ENCODE data around the gene TMEM178B. TPM values are rescaled to one million over a fixed set of nuclear protein-coding genes. Genes with fewer than 3 reads are reported as not detected.

Gene TMEM178B
- total RNA-seq, 2 donors from 2014 or later, result 1.7 to 2.1 TPM

DNA sequence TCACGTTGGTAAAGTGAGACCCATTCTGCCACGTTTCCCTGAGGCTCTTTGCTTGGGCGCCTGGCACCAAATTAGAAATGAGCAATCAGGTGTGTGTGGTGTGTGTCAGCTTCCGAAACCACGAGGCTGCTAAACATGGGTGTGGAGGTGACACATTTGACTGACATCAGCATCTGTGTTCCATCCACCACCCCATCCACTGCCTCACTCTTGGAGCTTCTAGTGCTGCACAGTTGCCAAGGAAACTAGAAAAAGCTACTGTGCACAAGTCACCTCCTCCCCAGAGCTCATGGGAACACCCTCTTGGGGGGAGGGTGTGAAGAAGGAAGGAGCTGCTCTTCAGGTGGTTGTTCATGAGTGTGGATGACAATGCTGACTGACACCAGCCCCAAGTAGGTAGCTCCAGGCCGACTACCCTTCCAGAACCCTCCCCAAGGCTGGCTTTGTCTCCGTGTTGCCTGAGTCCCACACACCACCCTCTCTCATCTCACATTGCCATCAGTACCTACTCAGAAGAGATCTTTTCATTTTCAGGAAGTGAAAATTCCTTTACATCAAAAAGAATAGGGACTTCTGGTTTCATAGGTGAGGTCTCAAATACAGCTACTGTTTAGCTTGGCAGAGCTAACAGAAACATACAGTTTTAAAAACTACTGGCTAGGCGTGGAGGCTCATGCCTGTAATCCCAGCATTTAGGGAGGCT lies 152.2 kb downstream of the TMEM178B start:
- Mint-ChIP-seq H3K27me3 (peaks cover 6% of the 10 kb centered on the region), H3K27ac (no peak overlapping the region), H3K9me3 (no peaks in the 10 kb centered on the region), H3K36me3 (ENCODE audit: low read depth) (no peaks in the 10 kb centered on the region), H3K4me1 (no peaks in the 10 kb centered on the region), H3K4me3 (no peak overlapping the region)
- ATAC-seq (replicated peaks), result peak; percentile 23

DNA sequence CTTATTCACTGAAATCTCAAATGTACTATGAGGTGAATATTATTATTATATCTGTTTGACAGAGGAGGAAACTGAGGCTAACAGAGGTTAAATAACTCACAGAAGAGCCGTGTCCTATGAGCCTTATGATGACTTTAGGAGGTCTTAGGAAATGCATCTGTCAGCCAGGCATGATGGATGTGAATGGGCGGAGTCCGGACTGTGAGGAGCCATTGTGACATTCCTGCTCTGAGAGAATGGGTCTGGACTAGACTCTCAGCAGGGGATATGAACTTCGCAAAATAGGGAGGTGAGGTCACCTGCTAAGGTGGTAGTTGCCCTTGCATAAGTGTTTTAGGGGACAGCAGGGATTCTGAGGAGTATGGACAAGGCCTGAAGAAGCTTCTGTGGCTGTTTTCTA lies 153.6 kb downstream of the TMEM178B start:
- H3K4me1 Mint-ChIP-seq, result no peaks in the 10 kb centered on the region
- ATAC-seq (replicated peaks), result no peak
- no peaks in the 10 kb centered on the region for H3K9me3 Mint-ChIP-seq
- no peaks in the 10 kb centered on the region for H3K36me3 Mint-ChIP-seq (ENCODE audit: low read depth)
- H3K4me3 Mint-ChIP-seq, result no peak overlapping the region
- peaks cover 6% of the 10 kb centered on the region for H3K27me3 Mint-ChIP-seq
- H3K27ac Mint-ChIP-seq, result no peak overlapping the region

DNA sequence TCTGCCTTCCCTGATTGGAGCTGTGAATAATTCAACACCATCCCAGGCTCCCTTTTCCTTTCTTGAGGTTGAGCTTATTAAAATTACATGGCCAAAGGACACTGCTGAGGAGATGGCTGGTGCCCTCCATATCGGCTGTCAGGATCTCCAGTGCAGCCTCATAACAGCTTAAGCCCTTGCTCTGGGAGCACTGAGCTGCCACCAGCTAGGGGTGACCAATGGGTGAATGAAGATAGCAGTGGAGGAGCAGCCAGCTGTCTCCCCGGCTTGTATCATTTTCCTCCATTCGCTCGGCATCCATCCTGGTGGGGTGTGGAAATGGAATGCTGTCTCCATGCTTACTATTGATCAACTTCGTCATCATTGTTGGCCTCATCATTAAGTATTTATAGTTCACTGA lies 154.6 kb downstream of the TMEM178B start:
- no peak overlapping the region for H3K4me3 Mint-ChIP-seq
- H3K4me1 Mint-ChIP-seq, result no peaks in the 10 kb centered on the region
- H3K36me3 Mint-ChIP-seq (ENCODE audit: low read depth), result no peaks in the 10 kb centered on the region
- no peaks in the 10 kb centered on the region for H3K9me3 Mint-ChIP-seq
- ATAC-seq (replicated peaks), result no peak
- H3K27me3 Mint-ChIP-seq, result peaks cover 6% of the 10 kb centered on the region
- H3K27ac Mint-ChIP-seq, result no peak overlapping the region

DNA sequence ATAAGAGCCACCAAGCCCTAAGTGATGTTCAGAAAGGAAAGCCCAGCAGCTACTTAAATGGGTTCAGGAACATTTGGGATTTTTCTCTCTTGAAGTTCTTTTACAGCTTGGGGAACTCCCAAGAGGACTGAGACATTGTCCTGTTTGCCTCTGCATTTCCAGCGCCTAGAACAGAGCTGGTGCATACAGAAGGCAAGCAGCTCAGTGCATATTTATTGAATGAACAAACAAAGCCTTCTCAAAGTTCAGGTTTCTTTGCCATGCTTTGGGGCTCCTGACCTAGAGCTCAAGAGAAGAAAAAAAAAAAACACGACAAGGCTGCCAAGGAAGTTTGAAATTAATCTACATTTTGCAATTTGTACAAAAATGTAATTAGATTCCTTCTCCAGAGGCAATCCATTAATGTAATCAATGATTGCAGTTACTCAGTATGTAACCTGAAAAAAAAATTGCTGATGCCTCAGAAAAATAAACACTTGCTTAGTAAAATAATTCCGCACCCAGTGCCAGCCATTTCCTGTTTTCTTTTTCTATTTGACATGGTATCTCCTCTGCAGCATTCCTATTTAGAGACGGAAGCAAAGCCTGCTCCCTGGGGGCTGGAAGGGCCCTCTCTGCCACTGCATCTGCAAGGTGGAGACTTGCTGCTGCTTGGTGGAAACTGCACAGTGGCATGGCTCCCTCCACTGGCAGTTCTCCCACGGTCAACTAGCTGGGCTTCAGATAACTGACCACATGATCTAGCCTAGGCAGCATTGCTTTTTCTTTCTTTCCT lies 157.3 kb downstream of the TMEM178B start:
- ATAC-seq (replicated peaks), result no peak
- Mint-ChIP-seq H3K4me3 (no peak overlapping the region), H3K27me3 (peaks cover 6% of the 10 kb centered on the region), H3K9me3 (no peaks in the 10 kb centered on the region), H3K27ac (no peak overlapping the region), H3K36me3 (ENCODE audit: low read depth) (no peaks in the 10 kb centered on the region), H3K4me1 (no peaks in the 10 kb centered on the region)

DNA sequence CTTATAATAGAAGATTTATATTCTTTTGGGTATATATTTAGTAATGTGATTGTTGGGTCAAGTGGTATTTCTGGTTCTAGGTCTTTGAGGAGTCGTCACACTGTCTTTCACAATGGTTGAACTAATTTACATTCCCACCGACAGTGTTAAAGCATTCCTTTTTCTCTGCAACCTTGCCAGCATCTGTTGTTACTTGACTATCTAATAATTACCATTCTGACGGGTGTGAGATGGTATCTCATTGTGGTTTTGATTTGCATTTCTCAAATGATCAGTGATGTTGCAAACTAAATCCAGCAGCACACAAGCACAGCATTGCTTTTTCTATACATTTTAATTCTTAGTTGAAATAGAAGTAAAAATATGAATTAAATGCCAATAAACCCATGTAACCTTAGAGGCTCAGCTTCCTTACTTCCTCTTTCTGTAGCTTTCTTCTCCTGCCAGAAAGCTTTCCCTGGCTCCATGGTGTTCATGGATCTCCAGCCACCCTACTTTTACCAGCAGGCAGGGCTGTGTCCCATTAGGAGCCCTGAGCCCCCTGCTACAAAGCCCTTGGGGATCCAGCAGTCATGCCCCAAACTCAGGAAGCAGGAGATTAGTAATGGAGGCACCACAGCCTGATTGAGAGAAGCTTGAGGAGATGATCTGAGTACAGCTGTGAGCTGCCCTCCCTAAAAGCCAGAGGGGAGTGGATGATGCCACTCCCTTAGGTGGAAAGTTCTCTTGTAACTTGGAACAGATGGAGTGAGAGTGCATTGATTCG lies 158.6 kb downstream of the TMEM178B start:
- no peaks in the 10 kb centered on the region for H3K9me3 Mint-ChIP-seq
- no peak for ATAC-seq (replicated peaks)
- H3K27me3 Mint-ChIP-seq, result peaks cover 6% of the 10 kb centered on the region
- H3K36me3 Mint-ChIP-seq (ENCODE audit: low read depth), result no peaks in the 10 kb centered on the region
- no peak overlapping the region for H3K4me3 Mint-ChIP-seq
- no peaks in the 10 kb centered on the region for H3K4me1 Mint-ChIP-seq
- no peak overlapping the region for H3K27ac Mint-ChIP-seq

GRCh38 chr7:141234335-141235105 lies 160.7 kb downstream of the TMEM178B start:
- no peak overlapping the region for H3K27ac Mint-ChIP-seq
- H3K27me3 Mint-ChIP-seq, result peaks cover 6% of the 10 kb centered on the region
- H3K36me3 Mint-ChIP-seq (ENCODE audit: low read depth), result no peaks in the 10 kb centered on the region
- no peaks in the 10 kb centered on the region for H3K9me3 Mint-ChIP-seq
- no peak for ATAC-seq (replicated peaks)
- no peak overlapping the region for H3K4me3 Mint-ChIP-seq
- H3K4me1 Mint-ChIP-seq, result no peaks in the 10 kb centered on the region

GRCh38 chr7:141235656-141236055 lies 161.8 kb downstream of the TMEM178B start:
- Mint-ChIP-seq H3K27ac (no peak overlapping the region), H3K27me3 (peaks cover 6% of the 10 kb centered on the region), H3K9me3 (no peaks in the 10 kb centered on the region), H3K4me1 (no peaks in the 10 kb centered on the region), H3K4me3 (no peak overlapping the region), H3K36me3 (ENCODE audit: low read depth) (no peaks in the 10 kb centered on the region)
- no peak for ATAC-seq (replicated peaks)

- no peaks in the 10 kb centered on the region for H3K27me3 Mint-ChIP-seq
- H3K4me1 Mint-ChIP-seq, result no peaks in the 10 kb centered on the region
- no peak for ATAC-seq (replicated peaks)
- no peak overlapping the region for H3K27ac Mint-ChIP-seq
- no peaks in the 10 kb centered on the region for H3K36me3 Mint-ChIP-seq (ENCODE audit: low read depth)
- no peaks in the 10 kb centered on the region for H3K9me3 Mint-ChIP-seq
- H3K4me3 Mint-ChIP-seq, result no peak overlapping the region
These were observed 164.9 kb downstream of the TMEM178B start for GRCh38 chr7:141238596-141239243.

- no peak for ATAC-seq (replicated peaks)
- no peaks in the 10 kb centered on the region for H3K27me3 Mint-ChIP-seq
- no peak overlapping the region for H3K27ac Mint-ChIP-seq
- H3K36me3 Mint-ChIP-seq (ENCODE audit: low read depth), result no peaks in the 10 kb centered on the region
- no peaks in the 10 kb centered on the region for H3K4me1 Mint-ChIP-seq
- H3K9me3 Mint-ChIP-seq, result no peaks in the 10 kb centered on the region
- no peak overlapping the region for H3K4me3 Mint-ChIP-seq
These were observed 165.8 kb downstream of the TMEM178B start for GRCh38 chr7:141239661-141240060.

GRCh38 chr7:141242568-141242967 lies 168.7 kb downstream of the TMEM178B start:
- H3K27me3 Mint-ChIP-seq, result peaks cover 4% of the 10 kb centered on the region
- H3K27ac Mint-ChIP-seq, result no peak overlapping the region
- no peak for ATAC-seq (replicated peaks)
- H3K36me3 Mint-ChIP-seq (ENCODE audit: low read depth), result no peaks in the 10 kb centered on the region
- H3K4me3 Mint-ChIP-seq, result no peak overlapping the region
- no peaks in the 10 kb centered on the region for H3K9me3 Mint-ChIP-seq
- no peaks in the 10 kb centered on the region for H3K4me1 Mint-ChIP-seq

DNA sequence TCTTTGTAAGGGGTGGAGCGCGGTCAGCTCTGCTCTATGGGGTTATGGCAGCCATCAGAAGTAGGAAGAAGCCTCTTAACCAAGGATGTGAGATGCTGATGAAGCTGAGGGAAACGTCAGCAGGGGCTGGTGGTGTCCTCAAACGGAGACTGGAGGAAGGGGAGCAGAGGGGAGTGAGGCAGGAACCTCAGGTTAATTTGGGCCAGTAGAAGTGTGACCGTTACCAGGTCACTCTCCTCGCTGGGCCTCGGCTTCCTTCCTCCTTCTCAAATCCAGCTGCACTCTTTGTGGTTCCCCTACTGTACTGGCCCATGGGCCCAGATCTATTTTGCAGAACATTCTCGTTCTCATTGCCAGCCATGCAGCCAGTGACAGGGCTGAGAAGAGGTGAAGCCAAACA lies 169.5 kb downstream of the TMEM178B start:
- no peak for ATAC-seq (replicated peaks)
- H3K4me1 Mint-ChIP-seq, result no peaks in the 10 kb centered on the region
- H3K27ac Mint-ChIP-seq, result no peak overlapping the region
- no peaks in the 10 kb centered on the region for H3K36me3 Mint-ChIP-seq (ENCODE audit: low read depth)
- no peak overlapping the region for H3K4me3 Mint-ChIP-seq
- peaks cover 4% of the 10 kb centered on the region for H3K27me3 Mint-ChIP-seq
- H3K9me3 Mint-ChIP-seq, result no peaks in the 10 kb centered on the region

- H3K4me3 Mint-ChIP-seq, result no peak overlapping the region
- H3K36me3 Mint-ChIP-seq (ENCODE audit: low read depth), result no peaks in the 10 kb centered on the region
- H3K27me3 Mint-ChIP-seq, result peaks cover 4% of the 10 kb centered on the region
- H3K27ac Mint-ChIP-seq, result no peak overlapping the region
- H3K9me3 Mint-ChIP-seq, result no peaks in the 10 kb centered on the region
- no peaks in the 10 kb centered on the region for H3K4me1 Mint-ChIP-seq
- no peak for ATAC-seq (replicated peaks)
These were observed 170.6 kb downstream of the TMEM178B start for GRCh38 chr7:141244435-141244834.

DNA sequence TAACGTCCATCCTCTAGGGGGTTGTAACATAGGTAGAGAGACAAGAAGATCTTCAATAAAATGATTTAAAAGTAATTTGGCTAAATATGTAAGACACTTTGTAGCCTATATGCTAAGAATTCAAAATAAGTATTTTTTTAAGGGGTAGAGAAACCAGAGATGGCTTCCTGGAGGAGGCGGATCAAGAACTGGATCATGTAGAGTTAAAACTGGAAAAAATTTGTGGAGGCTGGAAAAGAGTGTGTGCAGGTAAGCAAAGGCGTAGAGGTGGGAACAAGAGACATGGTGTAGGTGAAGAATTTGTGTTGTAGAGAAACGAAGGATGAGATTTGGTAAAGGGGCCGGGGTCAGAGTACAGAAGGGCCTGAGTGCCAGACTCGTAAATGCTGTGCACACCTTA lies 172.6 kb downstream of the TMEM178B start:
- Mint-ChIP-seq H3K4me1 (no peaks in the 10 kb centered on the region), H3K27me3 (peaks cover 11% of the 10 kb centered on the region), H3K4me3 (no peak overlapping the region), H3K36me3 (ENCODE audit: low read depth) (no peaks in the 10 kb centered on the region), H3K9me3 (no peaks in the 10 kb centered on the region), H3K27ac (no peak overlapping the region)
- no peak for ATAC-seq (replicated peaks)

DNA sequence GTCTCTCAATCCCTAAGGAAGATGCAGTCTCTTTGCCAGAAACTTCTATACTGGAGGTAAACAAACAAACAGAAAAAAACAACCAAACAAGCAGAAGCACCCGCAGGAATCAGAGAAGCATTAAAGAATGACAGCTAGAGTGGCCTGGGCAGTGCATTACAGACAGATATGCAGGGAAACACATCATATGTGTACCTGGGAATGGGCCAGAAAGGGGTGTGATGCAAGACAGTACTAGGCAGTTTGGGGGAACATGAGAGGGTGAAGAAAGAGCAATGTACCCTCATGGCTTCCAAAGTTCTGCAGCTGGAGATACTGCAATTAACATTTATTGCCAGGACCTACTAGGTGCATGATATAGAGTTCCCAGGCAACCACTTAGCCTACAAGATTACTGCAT lies 177.3 kb downstream of the TMEM178B start:
- Mint-ChIP-seq H3K27me3 (peaks cover 11% of the 10 kb centered on the region), H3K9me3 (no peaks in the 10 kb centered on the region), H3K4me1 (no peaks in the 10 kb centered on the region), H3K36me3 (ENCODE audit: low read depth) (no peaks in the 10 kb centered on the region), H3K27ac (no peak overlapping the region), H3K4me3 (no peak overlapping the region)
- ATAC-seq (replicated peaks), result no peak
